Ascending aorta (tissue), 2 donors: Measurements from ENCODE around the gene BCL3. TPM values are rescaled to one million over a fixed set of nuclear protein-coding genes. Genes with fewer than 3 reads are reported as not detected.
"Not testable (repeated sequence)": the region's sequence is repeated elsewhere in the genome, so short reads cannot be mapped to it uniquely, and the experiment has no call there.

Experiments
- DNase-seq, 2 donors: peaks; one replicate each; pipeline ENCODE4 v3.0.0-alpha.2; 2019; ENCODE audit warnings: low spot score in 2 of 2
- H3K27ac ChIP-seq, 2 donors: fragments of 200-600 bp; sonication (generic); one replicate each; pipeline ENCODE4 v1.5.1; 2016 to 2017; ENCODE audit warnings: mild to moderate bottlenecking in 1 of 2
- H3K27me3 ChIP-seq: fragments of 200-600 bp; sonication (generic); one replicate; pipeline ENCODE4 v1.5.1; 2017
- H3K36me3 ChIP-seq, 2 donors: fragments of 200-600 bp; sonication (generic); one replicate each; pipeline ENCODE4 v1.5.1; 2016
- H3K4me1 ChIP-seq, 2 donors: fragments of 200-600 bp; sonication (generic); one replicate each; pipeline ENCODE4 v1.5.1; 2016 to 2017; ENCODE audit warnings: mild to moderate bottlenecking in 1 of 2
- H3K4me3 ChIP-seq, 2 donors: fragments of 200-600 bp; sonication (generic); one replicate each; pipeline ENCODE4 v1.5.1; 2016 to 2017; ENCODE audit warnings: mild to moderate bottlenecking in 1 of 2
- H3K9me3 ChIP-seq, 2 donors: fragments of 200-600 bp; sonication (generic); one replicate each; pipeline ENCODE4 v1.5.1; 2016
- CTCF ChIP-seq, 3 experiments: fragments of 200-600 bp in 2 of 3; fragments of 450-650 bp in 1 of 3; sonication (generic) in 2 of 3; IDR thresholded peaks; one replicate each; pipeline ENCODE4 v1.5.1; 2016 to 2019; ENCODE audit warnings: antibody characterized with exemption in 3 of 3, mild to moderate bottlenecking in 1 of 3, moderate library complexity in 1 of 3
- intact Hi-C: fragments of 100-400 bp; cut with DNase I; formaldehyde crosslinking; loops from one replicate; pipeline ENCODE4 v1.15.1; 2023
- total RNA-seq: library from RNA; depleted of rRNA; stranded (reverse); fragments of >200 nt; gene quantifications from one replicate; pipeline ENCODE4 v1.1.0, GENCODE V29; 2016

Gene BCL3
- total RNA-seq, 1 donor from 2014 or later: 66.2 TPM

GRCh38 chr19:44776402-44777096 lies 28.0 kb downstream of the BCL3 start:
- no peaks in the 10 kb centered on the region for H3K27me3 ChIP-seq
- intact Hi-C loops: no loop called here
- no peak overlapping the region for H3K27ac ChIP-seq
- H3K4me1 ChIP-seq: peaks cover 0 to 5% of the 10 kb centered on the region in 2 donors
- DNase-seq: no peak
- H3K4me3 ChIP-seq: no peak overlapping the region
- no peaks in the 10 kb centered on the region for H3K36me3 ChIP-seq
- no peak for TF ChIP-seq CTCF (IDR thresholded peaks at IDR 0.05)
- no peaks in the 10 kb centered on the region for H3K9me3 ChIP-seq

GRCh38 chr19:44777715-44778347 lies 29.3 kb downstream of the BCL3 start, which contains the start of gene CBLC:
CBLC (plus strand) TSS chr19:44777890; CDS start chr19:44777932, 42 bp downstream.
- no peak within 1 kb of the TSS for H3K4me3 ChIP-seq
- H3K9me3 ChIP-seq: no peaks in the 10 kb centered on the region
- intact Hi-C loops: no loop called here
- H3K27me3 ChIP-seq: no peaks in the 10 kb centered on the region
- H3K27ac ChIP-seq: no peak within 1 kb of the TSS
- TF ChIP-seq CTCF (IDR thresholded peaks at IDR 0.05): no peak
- H3K36me3 ChIP-seq: no peaks in the 10 kb centered on the region
- DNase-seq: no peak
- peaks cover 0 to 5% of the 10 kb centered on the region in 2 donors for H3K4me1 ChIP-seq

GRCh38 chr19:44779150-44779549 lies 30.6 kb downstream of the BCL3 start:
- Histone ChIP-seq H3K27me3 (no peaks in the 10 kb centered on the region), H3K4me3 (no peak overlapping the region), H3K27ac (no peak overlapping the region), H3K9me3 (no peaks in the 10 kb centered on the region), H3K36me3 (no peaks in the 10 kb centered on the region), H3K4me1 (peaks cover 0 to 5% of the 10 kb centered on the region in 2 donors)
- no peak for TF ChIP-seq CTCF (IDR thresholded peaks at IDR 0.05)
- DNase-seq: no peak
- intact Hi-C loops: no loop called here

- H3K27me3 ChIP-seq, DNase-seq, H3K4me3 ChIP-seq, H3K36me3 ChIP-seq, H3K9me3 ChIP-seq, H3K4me1 ChIP-seq, H3K27ac ChIP-seq, intact Hi-C loops: not testable (repeated sequence)
Measured at GRCh38 chr19:44781694-44782093, 33.2 kb downstream of the BCL3 start.

GRCh38 chr19:44782729-44783128 lies 34.2 kb downstream of the BCL3 start:
- intact Hi-C loops: no loop called here
- H3K4me3 ChIP-seq: no peak overlapping the region
- no peaks in the 10 kb centered on the region for H3K9me3 ChIP-seq
- H3K4me1 ChIP-seq: peaks cover 0 to 3% of the 10 kb centered on the region in 2 donors
- DNase-seq: no peak
- no peak for TF ChIP-seq CTCF (IDR thresholded peaks at IDR 0.05)
- H3K27ac ChIP-seq: no peak overlapping the region
- no peaks in the 10 kb centered on the region for H3K27me3 ChIP-seq
- H3K36me3 ChIP-seq: no peaks in the 10 kb centered on the region

GRCh38 chr19:44783545-44783944 lies 35.0 kb downstream of the BCL3 start:
- Histone ChIP-seq H3K27ac (no peak overlapping the region), H3K9me3 (no peaks in the 10 kb centered on the region), H3K4me3 (no peak overlapping the region), H3K4me1 (no peaks in the 10 kb centered on the region), H3K36me3 (no peaks in the 10 kb centered on the region), H3K27me3 (no peaks in the 10 kb centered on the region)
- intact Hi-C loops: no loop called here
- DNase-seq: no peak
- no peak for TF ChIP-seq CTCF (IDR thresholded peaks at IDR 0.05)
